ENCODE results near the gene IL1RAPL2. TPM values are rescaled to one million over a fixed set of nuclear protein-coding genes. Genes with fewer than 3 reads are reported as not detected.
"Not testable (repeated sequence)": the region's sequence is repeated elsewhere in the genome, so short reads cannot be mapped to it uniquely, and the experiment has no call there.

IL1RAPL2 gene
- total RNA-seq, 1 donor from 2014 or later: not detected

GRCh38 chrX:104670051-104670450 is 104.1 kb downstream of the IL1RAPL2 start:
- DNase-seq (no peak), ATAC-seq (ENCODE audit: low read depth) (no peak)
- no peaks in the 10 kb centered on the region for H3K4me1 Mint-ChIP-seq
- no peaks in the 10 kb centered on the region for H3K9me3 Mint-ChIP-seq
- no peaks in the 10 kb centered on the region for H3K36me3 Mint-ChIP-seq (ENCODE audit: low read depth)
- TF ChIP-seq CTCF (IDR thresholded peaks at IDR 0.05): no peak
- H3K27ac Mint-ChIP-seq: no peak overlapping the region
- no peaks in the 10 kb centered on the region for H3K27me3 Mint-ChIP-seq
- H3K4me3 Mint-ChIP-seq: no peak overlapping the region
- ChIA-PET CTCF (no interaction called here), POLR2A (no interaction called here)
- intact Hi-C loops (cut with micrococcal nuclease): no loop called here

DNA sequence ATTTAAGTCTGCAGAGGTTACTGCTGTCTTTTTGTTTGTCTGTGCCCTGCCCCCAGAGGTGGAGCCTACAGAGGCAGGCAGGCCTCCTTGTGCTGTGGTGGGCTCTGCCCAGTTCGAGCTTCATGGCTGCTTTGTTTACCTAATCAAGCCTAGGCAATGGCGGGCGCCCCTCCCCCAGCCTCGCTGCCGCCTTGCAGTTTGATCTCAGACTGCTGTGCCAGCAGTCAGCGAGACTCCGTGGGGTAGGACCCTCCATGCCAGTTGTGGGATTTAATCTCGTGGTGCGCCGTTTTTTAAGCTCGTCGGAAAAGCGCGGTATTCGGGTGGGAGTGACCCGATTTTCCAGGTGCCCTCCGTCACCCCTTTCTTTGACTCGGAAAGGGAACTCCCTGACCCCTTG is 111.5 kb downstream of the IL1RAPL2 start:
- intact Hi-C loops (cut with micrococcal nuclease); H3K27ac Mint-ChIP-seq; ATAC-seq (ENCODE audit: low read depth); H3K9me3 Mint-ChIP-seq; CTCF ChIA-PET; POLR2A ChIA-PET; H3K27me3 Mint-ChIP-seq; H3K4me1 Mint-ChIP-seq; H3K4me3 Mint-ChIP-seq; H3K36me3 Mint-ChIP-seq (ENCODE audit: low read depth); DNase-seq: not testable (repeated sequence)

DNA sequence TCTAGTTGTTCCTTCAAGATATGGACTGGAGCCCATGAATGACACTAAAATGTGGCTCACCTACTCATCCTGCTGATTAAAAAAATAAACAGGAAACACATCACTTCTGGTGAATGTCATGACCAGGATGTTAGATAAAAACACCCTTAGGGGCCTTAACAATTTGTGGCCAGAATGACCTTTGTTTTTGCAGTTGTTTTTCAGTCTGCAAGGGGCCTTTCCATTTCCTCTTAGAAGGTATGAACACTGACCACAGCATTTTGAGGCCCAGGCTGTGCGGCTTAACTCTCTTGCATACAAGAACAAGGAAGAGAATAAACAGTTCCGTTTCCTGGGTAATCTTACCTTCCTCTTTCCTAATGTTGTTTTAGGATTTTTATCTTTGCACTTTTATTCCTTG is 113.2 kb downstream of the IL1RAPL2 start:
- H3K4me3 Mint-ChIP-seq: no peak overlapping the region
- H3K36me3 Mint-ChIP-seq (ENCODE audit: low read depth): no peaks in the 10 kb centered on the region
- POLR2A ChIA-PET: no interaction called here
- no peaks in the 10 kb centered on the region for H3K9me3 Mint-ChIP-seq
- intact Hi-C loops (cut with micrococcal nuclease): no loop called here
- CTCF ChIA-PET: no interaction called here
- no peak overlapping the region for H3K27ac Mint-ChIP-seq
- TF ChIP-seq CTCF (IDR thresholded peaks at IDR 0.05): no peak
- ATAC-seq (ENCODE audit: low read depth): no peak
- H3K4me1 Mint-ChIP-seq: no peaks in the 10 kb centered on the region
- no peak for DNase-seq
- no peaks in the 10 kb centered on the region for H3K27me3 Mint-ChIP-seq

- Mint-ChIP-seq H3K4me1 (no peaks in the 10 kb centered on the region), H3K9me3 (no peaks in the 10 kb centered on the region), H3K27ac (no peak overlapping the region), H3K36me3 (ENCODE audit: low read depth) (no peaks in the 10 kb centered on the region), H3K4me3 (no peak overlapping the region), H3K27me3 (no peaks in the 10 kb centered on the region)
- no peak for DNase-seq
- ATAC-seq (ENCODE audit: low read depth): no peak
- POLR2A ChIA-PET: no interaction called here
- CTCF ChIA-PET: no interaction called here
- intact Hi-C loops (cut with micrococcal nuclease): no loop called here
- TF ChIP-seq CTCF (IDR thresholded peaks at IDR 0.05): no peak
Observed at GRCh38 chrX:104681214-104681613, 115.2 kb downstream of the IL1RAPL2 start.

DNA sequence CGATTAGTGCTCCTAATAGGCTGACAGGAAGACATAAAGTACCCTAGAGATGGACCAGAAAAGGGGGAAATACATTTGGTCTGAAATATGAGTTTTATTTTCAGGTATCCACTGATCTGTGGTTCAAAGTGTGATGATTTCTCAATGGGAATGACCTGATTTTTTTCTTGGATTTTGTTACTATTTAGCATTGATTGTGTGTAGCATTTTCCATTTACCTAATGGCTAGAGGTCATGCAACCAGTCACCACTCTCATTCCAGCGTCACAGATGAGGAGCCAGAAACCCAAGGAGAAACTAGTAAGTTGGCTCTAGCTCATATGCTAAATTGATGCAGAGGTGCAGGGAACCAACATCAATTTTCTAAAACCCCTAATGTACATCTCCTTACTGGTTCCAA is 118.1 kb downstream of the IL1RAPL2 start:
- Mint-ChIP-seq H3K4me1 (no peaks in the 10 kb centered on the region), H3K9me3 (no peaks in the 10 kb centered on the region), H3K36me3 (ENCODE audit: low read depth) (no peaks in the 10 kb centered on the region), H3K27ac (no peak overlapping the region), H3K27me3 (no peaks in the 10 kb centered on the region), H3K4me3 (no peak overlapping the region)
- ChIA-PET CTCF (no interaction called here), POLR2A (interaction anchor here (0.6 kb wide), 1 partner anchor 497 kb away, joined by 3 read pairs; no protein-coding TSS in a partner anchor)
- no peak for TF ChIP-seq CTCF (IDR thresholded peaks at IDR 0.05)
- intact Hi-C loops (cut with micrococcal nuclease): no loop called here
- ATAC-seq (ENCODE audit: low read depth) (no peak), DNase-seq (no peak)

GRCh38 chrX:104695593-104695992 is 129.6 kb downstream of the IL1RAPL2 start:
- CTCF ChIA-PET: no interaction called here
- TF ChIP-seq CTCF (IDR thresholded peaks at IDR 0.05): no peak
- intact Hi-C loops (cut with micrococcal nuclease): no loop called here
- DNase-seq (no peak), ATAC-seq (ENCODE audit: low read depth) (no peak)
- peaks cover 17% of the 10 kb centered on the region for H3K4me1 Mint-ChIP-seq
- no peaks in the 10 kb centered on the region for H3K36me3 Mint-ChIP-seq (ENCODE audit: low read depth)
- no peak overlapping the region for H3K4me3 Mint-ChIP-seq
- H3K27ac Mint-ChIP-seq: no peak overlapping the region
- POLR2A ChIA-PET: no interaction called here
- no peaks in the 10 kb centered on the region for H3K9me3 Mint-ChIP-seq
- H3K27me3 Mint-ChIP-seq: peaks cover 4% of the 10 kb centered on the region

Measured in activated B cell treated with CpG ODN at 0.5 μM for 24 hours (primary cell).